PC-9 (cell line): Measurements from ENCODE around the gene PARP3. TPM values are rescaled to one million over a fixed set of nuclear protein-coding genes. Genes with fewer than 3 reads are reported as not detected.

Experiments used
- BruUV-seq: library from RNA; stranded (reverse); fragments of 400-500 nt; replicated peaks from 2 replicates; lab custom pipeline; 2021; lab: Mats Ljungman, UMichigan
- CTCF ChIA-PET: fragments of 300-600 bp; sonication (Branson Sonifier 250); formaldehyde crosslinking; loops from one replicate; lab custom pipeline; 2022; ENCODE audit warnings: antibody characterized with exemption; lab: Charles Lee
- POLR2A ChIA-PET: fragments of 300-600 bp; sonication (Branson Sonifier 250); formaldehyde crosslinking; loops from one replicate; lab custom pipeline; 2022; ENCODE audit warnings: antibody characterized with exemption; ENCODE audit not compliant: unreplicated experiment; lab: Charles Lee
- DNase-seq, 2 experiments: peaks; one replicate each; pipeline versions ENCODE4 v3.0.0 to v3.0.0-alpha.2; 2015 to 2022; ENCODE audit warnings: mixed read lengths in 1 of 2
- H2AFZ ChIP-seq: fragments of 200-600 bp; sonication (generic); 2 replicates; pipeline ENCODE4 v1.8.1; 2017; ENCODE audit warnings: antibody characterized with exemption
- H3F3A ChIP-seq: fragments of 200-600 bp; sonication (generic); 2 replicates; pipeline ENCODE4 v1.8.1; 2017; ENCODE audit warnings: antibody characterized with exemption, mild to moderate bottlenecking, low read depth; ENCODE audit not compliant: insufficient read depth
- H3K27ac ChIP-seq: fragments of 200-600 bp; sonication (generic); 2 replicates; pipeline ENCODE4 v1.6.1; 2016; ENCODE audit warnings: mixed run types
- H3K27me3 ChIP-seq: fragments of 200-600 bp; sonication (generic); 2 replicates; pipeline ENCODE4 v1.6.1; 2016; ENCODE audit warnings: low read depth, mixed run types; ENCODE audit not compliant: insufficient read depth
- H3K36me3 ChIP-seq: fragments of 200-600 bp; sonication (generic); 2 replicates; pipeline ENCODE4 v1.6.1; 2016; ENCODE audit warnings: low read depth, mixed run types
- H3K4me1 ChIP-seq: fragments of 200-600 bp; sonication (generic); replicated peaks from 2 replicates; pipeline ENCODE4 v1.6.1; 2016; ENCODE audit warnings: mixed run types; ENCODE audit not compliant: insufficient read depth
- H3K4me2 ChIP-seq: fragments of 200-600 bp; sonication (generic); 2 replicates; pipeline ENCODE4 v1.6.1; 2017; ENCODE audit warnings: mixed run types
- H3K4me3 ChIP-seq: fragments of 200-600 bp; sonication (generic); 2 replicates; pipeline ENCODE4 v1.6.1; 2016; ENCODE audit warnings: mixed run types
- H3K79me2 ChIP-seq: fragments of 200-600 bp; sonication (generic); 2 replicates; pipeline ENCODE4 v1.6.1; 2017; ENCODE audit warnings: low read depth, mixed run types
- H3K9me2 ChIP-seq: fragments of 200-600 bp; sonication (generic); 2 replicates; pipeline ENCODE4 v1.8.1; 2017; ENCODE audit warnings: mild to moderate bottlenecking; ENCODE audit not compliant: insufficient read depth
- H3K9me3 ChIP-seq: fragments of 200-600 bp; sonication (generic); 2 replicates; pipeline ENCODE4 v1.8.1; 2016; ENCODE audit warnings: low read depth; ENCODE audit not compliant: insufficient read depth
- H4K20me1 ChIP-seq: fragments of 200-600 bp; sonication (generic); 2 replicates; pipeline ENCODE4 v1.8.1; 2017; ENCODE audit not compliant: insufficient read depth
- CTCF ChIP-seq: fragments of 200-600 bp; sonication (generic); conservative IDR thresholded peaks from 2 replicates; pipeline ENCODE4 v1.6.1; 2017; ENCODE audit warnings: mixed run types, antibody characterized with exemption, mild to moderate bottlenecking, moderate library complexity
- EZH2 ChIP-seq: fragments of 200-600 bp; sonication (generic); IDR thresholded peaks from 2 replicates; pipeline ENCODE4 v1.8.0; 2017; ENCODE audit warnings: antibody characterized with exemption, low read depth
- intact Hi-C: fragments of 100-400 bp; cut with micrococcal nuclease; formaldehyde crosslinking; loops from one replicate; pipeline ENCODE4 v1.10.0; 2022; ENCODE audit not compliant: unreplicated experiment
- total RNA-seq: library from RNA; stranded (reverse); gene quantifications from 2 replicates; pipeline ENCODE4 v1.2.3, GENCODE V29; 2021

The PARP3 gene
- total RNA-seq, 1 experiment from 2014 or later = 24.4 TPM

GRCh38 chr3:51982352-51982837, 40.2 kb downstream of the PARP3 start:
- peak overlapping the region; percentile 93 for H3K4me2 ChIP-seq
- H3K79me2 ChIP-seq = 0 out of 2 replicates have a peak, but pooled peaks cover 10% of the 10 kb centered on the region
- H3F3A ChIP-seq = peaks cover 32% of the 10 kb centered on the region
- BruUV-seq = TSS peak; percentile 52
- H3K27me3 ChIP-seq = no peaks in the 10 kb centered on the region
- H3K4me3 ChIP-seq = peak overlapping the region; percentile 67
- H2AFZ ChIP-seq = peak overlapping the region; percentile 80
- no peaks in the 10 kb centered on the region for H4K20me1 ChIP-seq
- no peaks in the 10 kb centered on the region for H3K9me3 ChIP-seq
- peak overlapping the region; percentile 89 for H3K27ac ChIP-seq
- peak; percentile 77 for TF ChIP-seq CTCF
- TF ChIP-seq EZH2 = no peak
- H3K36me3 ChIP-seq = no peaks in the 10 kb centered on the region
- intact Hi-C loops = loop anchor here (2.0 kb wide), 1 partner anchor 40 kb away; the partner anchor contains the start of gene PARP3
- H3K4me1 ChIP-seq = peaks cover 29% of the 10 kb centered on the region
- POLR2A ChIA-PET = interaction anchor here (0.6 to 1.3 kb wide), 5 partner anchors 9 to 64 kb away, joined by 3 to 9 read pairs (median 5); partner anchors contain the start of genes ABHD14B, RPL29 and RRP9
- CTCF ChIA-PET = interaction anchor here (2.5 kb wide), 1 partner anchor 8 kb away, joined by 15 read pairs; the partner anchor contains the start of genes ABHD14A and ABHD14B
- no peaks in the 10 kb centered on the region for H3K9me2 ChIP-seq
- DNase-seq = peak; percentile 68 to 74

GRCh38 chr3:51982838-51983577, 40.8 kb downstream of the PARP3 start, which contains the start of gene ACY1:
Gene ACY1 (plus strand): TSS chr3:51983535. CDS start chr3:51984065, 530 bp downstream.
- no peaks in the 10 kb centered on the region for H3K9me2 ChIP-seq
- H3K79me2 ChIP-seq = 0 out of 2 replicates have a peak, but pooled peaks cover 10% of the 10 kb centered on the region
- peak within 1 kb of the TSS; percentile 80 for H2AFZ ChIP-seq
- H3K4me2 ChIP-seq = peak within 1 kb of the TSS; percentile 93
- intact Hi-C loops = loop anchor here (2.0 kb wide), 1 partner anchor 40 kb away; the partner anchor contains the start of gene PARP3
- H4K20me1 ChIP-seq = no peaks in the 10 kb centered on the region
- POLR2A ChIA-PET = interaction anchor here (0.5 to 1.3 kb wide), 7 partner anchors 9 to 913 kb away, joined by 3 to 18 read pairs (median 5); partner anchors contain the start of genes ABHD14B, RPL29 and RRP9
- peaks cover 39% of the 10 kb centered on the region for H3F3A ChIP-seq
- peak within 1 kb of the TSS; percentile 67 for H3K4me3 ChIP-seq
- no peaks in the 10 kb centered on the region for H3K36me3 ChIP-seq
- peaks cover 29% of the 10 kb centered on the region for H3K4me1 ChIP-seq
- DNase-seq = peak; percentile 82 to 95
- CTCF ChIA-PET = interaction anchor here (2.5 kb wide), 1 partner anchor 9 kb away, joined by 15 read pairs; the partner anchor contains the start of genes ABHD14A and ABHD14B
- no peak for TF ChIP-seq EZH2
- TF ChIP-seq CTCF = peak; percentile 53
- H3K9me3 ChIP-seq = no peaks in the 10 kb centered on the region
- no peaks in the 10 kb centered on the region for H3K27me3 ChIP-seq
- peak within 1 kb of the TSS; percentile 89 for H3K27ac ChIP-seq
- BruUV-seq = no TSS peak
